Activated T-helper 17 cell treated with anti-CD3 and anti-CD28 coated beads, Interleukin-2, amount 50 U/mL, for 72 hours (primary cell): Measurements from ENCODE around the gene HOXD10. TPM values are rescaled to one million over a fixed set of nuclear protein-coding genes. Genes with fewer than 3 reads are reported as not detected.

Experiments used
- ATAC-seq: fragments of 150-1000 bp; cut with Tn5 transposase; replicated peaks from 2 replicates; pipeline ENCODE4 v1.10.0; 2021; ENCODE audit warnings: mild to moderate bottlenecking, moderate library complexity
- H3K27ac Mint-ChIP-seq: one replicate; pipeline ENCODE4 v1.8.0; 2022; ENCODE audit warnings: mixed read lengths
- H3K27me3 Mint-ChIP-seq: one replicate; pipeline ENCODE4 v1.8.0; 2022; ENCODE audit warnings: mixed read lengths
- H3K36me3 Mint-ChIP-seq: one replicate; pipeline ENCODE4 v1.8.0; 2022; ENCODE audit warnings: low read depth, mild to moderate bottlenecking, mixed read lengths
- H3K4me1 Mint-ChIP-seq: one replicate; pipeline ENCODE4 v1.8.0; 2022; ENCODE audit warnings: mixed read lengths
- H3K4me3 Mint-ChIP-seq: one replicate; pipeline ENCODE4 v1.8.0; 2022; ENCODE audit warnings: mild to moderate bottlenecking, mixed read lengths
- H3K9me3 Mint-ChIP-seq: one replicate; pipeline ENCODE4 v1.8.0; 2022; ENCODE audit warnings: mixed read lengths
- total RNA-seq, 2 donors: library from RNA; stranded (reverse); gene quantifications; one replicate each; pipeline ENCODE4 v1.2.3, GENCODE V29; 2022

HOXD10 gene
- total RNA-seq, 2 donors from 2014 or later = not detected

- peak overlapping the region; percentile 34 for H3K4me3 Mint-ChIP-seq
- no peak for ATAC-seq
- H3K27me3 Mint-ChIP-seq = peaks cover 57% of the 10 kb centered on the region
- peaks cover 5% of the 10 kb centered on the region for H3K9me3 Mint-ChIP-seq
- no peaks in the 10 kb centered on the region for H3K4me1 Mint-ChIP-seq
- peaks cover 33% of the 10 kb centered on the region for H3K36me3 Mint-ChIP-seq
- no peak overlapping the region for H3K27ac Mint-ChIP-seq
Measured at GRCh38 chr2:176088048-176088936, 28.3 kb upstream of the HOXD10 start.

- H3K27ac Mint-ChIP-seq = no peak overlapping the region
- ATAC-seq = no peak
- no peak overlapping the region for H3K4me3 Mint-ChIP-seq
- peaks cover 58% of the 10 kb centered on the region for H3K27me3 Mint-ChIP-seq
- peaks cover 36% of the 10 kb centered on the region for H3K36me3 Mint-ChIP-seq
- peaks cover 4% of the 10 kb centered on the region for H3K4me1 Mint-ChIP-seq
- peaks cover 9% of the 10 kb centered on the region for H3K9me3 Mint-ChIP-seq
Measured at GRCh38 chr2:176088937-176089842, 27.4 kb upstream of the HOXD10 start.

- Mint-ChIP-seq H3K4me1 (peaks cover 4% of the 10 kb centered on the region), H3K36me3 (peaks cover 31% of the 10 kb centered on the region), H3K27ac (no peak overlapping the region), H3K4me3 (no peak overlapping the region), H3K27me3 (peaks cover 59% of the 10 kb centered on the region), H3K9me3 (peaks cover 9% of the 10 kb centered on the region)
- no peak for ATAC-seq
Measured at GRCh38 chr2:176089843-176090395, 26.7 kb upstream of the HOXD10 start.

- H3K4me3 Mint-ChIP-seq = no peak overlapping the region
- H3K27me3 Mint-ChIP-seq = peaks cover 65% of the 10 kb centered on the region
- H3K36me3 Mint-ChIP-seq = peaks cover 30% of the 10 kb centered on the region
- no peak for ATAC-seq
- H3K9me3 Mint-ChIP-seq = peaks cover 9% of the 10 kb centered on the region
- no peak overlapping the region for H3K27ac Mint-ChIP-seq
- peaks cover 4% of the 10 kb centered on the region for H3K4me1 Mint-ChIP-seq
Measured at GRCh38 chr2:176090862-176091261, 25.7 kb upstream of the HOXD10 start.

GRCh38 chr2:176091329-176092258, 25.0 kb upstream of the HOXD10 start:
- Mint-ChIP-seq H3K27ac (no peak overlapping the region), H3K9me3 (peaks cover 9% of the 10 kb centered on the region), H3K27me3 (peaks cover 68% of the 10 kb centered on the region), H3K36me3 (peaks cover 28% of the 10 kb centered on the region), H3K4me1 (peaks cover 4% of the 10 kb centered on the region), H3K4me3 (peak overlapping the region; percentile 35)
- ATAC-seq = no peak

- Mint-ChIP-seq H3K27ac (no peak within 1 kb of the TSS), H3K9me3 (peaks cover 9% of the 10 kb centered on the region), H3K4me1 (peaks cover 4% of the 10 kb centered on the region), H3K36me3 (peaks cover 23% of the 10 kb centered on the region), H3K27me3 (peaks cover 70% of the 10 kb centered on the region), H3K4me3 (peak within 1 kb of the TSS; percentile 35)
- no peak for ATAC-seq
Measured at GRCh38 chr2:176092270-176093144, 24.1 kb upstream of the HOXD10 start, which contains the start of gene HOXD13. TSS of gene HOXD13 (plus strand) at chr2:176092721. CDS start at chr2:176092891, 170 bp downstream.

GRCh38 chr2:176093145-176093897, 23.3 kb upstream of the HOXD10 start:
- Mint-ChIP-seq H3K4me1 (peaks cover 8% of the 10 kb centered on the region), H3K27ac (no peak overlapping the region), H3K36me3 (peaks cover 23% of the 10 kb centered on the region), H3K27me3 (peaks cover 72% of the 10 kb centered on the region), H3K4me3 (peak overlapping the region; percentile 23), H3K9me3 (peaks cover 9% of the 10 kb centered on the region)
- ATAC-seq = no peak

GRCh38 chr2:176093898-176094249, 22.7 kb upstream of the HOXD10 start:
- no peak overlapping the region for H3K27ac Mint-ChIP-seq

GRCh38 chr2:176094349-176094748, 22.2 kb upstream of the HOXD10 start:
- Mint-ChIP-seq H3K4me3 (no peak overlapping the region), H3K9me3 (peaks cover 9% of the 10 kb centered on the region), H3K27ac (no peak overlapping the region), H3K27me3 (peaks cover 74% of the 10 kb centered on the region), H3K36me3 (peaks cover 23% of the 10 kb centered on the region), H3K4me1 (peaks cover 8% of the 10 kb centered on the region)
- ATAC-seq = no peak

More at GRCh38 chr2:176093898-176094249, 22.7 kb upstream of the HOXD10 start:
- no peak for ATAC-seq
- Mint-ChIP-seq H3K4me3 (peak overlapping the region; percentile 23), H3K36me3 (peaks cover 23% of the 10 kb centered on the region), H3K9me3 (peaks cover 9% of the 10 kb centered on the region), H3K27me3 (peaks cover 73% of the 10 kb centered on the region), H3K4me1 (peaks cover 8% of the 10 kb centered on the region)

GRCh38 chr2:176095421-176095820, 21.2 kb upstream of the HOXD10 start:
- no peak for ATAC-seq
- Mint-ChIP-seq H3K27ac (no peak overlapping the region), H3K4me1 (peaks cover 8% of the 10 kb centered on the region), H3K36me3 (peaks cover 23% of the 10 kb centered on the region), H3K27me3 (peaks cover 67% of the 10 kb centered on the region), H3K4me3 (no peak overlapping the region), H3K9me3 (peaks cover 9% of the 10 kb centered on the region)

GRCh38 chr2:176096243-176096985, 20.2 kb upstream of the HOXD10 start:
- ATAC-seq = no peak
- Mint-ChIP-seq H3K4me3 (peak overlapping the region; percentile 64), H3K4me1 (peaks cover 8% of the 10 kb centered on the region), H3K27me3 (peaks cover 66% of the 10 kb centered on the region), H3K9me3 (peaks cover 4% of the 10 kb centered on the region), H3K27ac (no peak overlapping the region), H3K36me3 (peaks cover 19% of the 10 kb centered on the region)
